G401.6 (cell line): ENCODE data around the gene SLC35F3.
"Not testable (repeated sequence)": the region's sequence is repeated elsewhere in the genome, so short reads cannot be mapped to it uniquely, and the experiment has no call there.

Source experiments
- FAIRE-seq: peaks from 2 replicates; lab custom pipeline; 2012; peaks lifted over from hg19 to GRCh38; lab: Jason Lieb, UNC

Gene SLC35F3

GRCh38 chr1:234226113-234226818 is 321.8 kb downstream of the SLC35F3 start:
- FAIRE-seq = no peak

- FAIRE-seq = no peak
Measured at GRCh38 chr1:234226819-234227165, 322.3 kb downstream of the SLC35F3 start.

GRCh38 chr1:234229581-234230387 is 325.3 kb downstream of the SLC35F3 start:
- FAIRE-seq = no peak

- FAIRE-seq = no peak
Measured at GRCh38 chr1:234230414-234230862, 326.0 kb downstream of the SLC35F3 start.

GRCh38 chr1:234231061-234231892 is 326.8 kb downstream of the SLC35F3 start:
- FAIRE-seq = no peak

- no peak for FAIRE-seq
Measured at GRCh38 chr1:234231893-234232276, 327.4 kb downstream of the SLC35F3 start.

- FAIRE-seq = no peak
Measured at GRCh38 chr1:234234199-234234598, 329.7 kb downstream of the SLC35F3 start.

GRCh38 chr1:234235434-234235881 is 331.0 kb downstream of the SLC35F3 start:
- no peak for FAIRE-seq

- FAIRE-seq = no peak
Measured at GRCh38 chr1:234237393-234237792, 332.9 kb downstream of the SLC35F3 start.

- FAIRE-seq = no peak
Measured at GRCh38 chr1:234238060-234238459, 333.6 kb downstream of the SLC35F3 start.

- FAIRE-seq = no peak
Measured at GRCh38 chr1:234239515-234239914, 335.0 kb downstream of the SLC35F3 start.

GRCh38 chr1:234239936-234240335 is 335.5 kb downstream of the SLC35F3 start:
- FAIRE-seq = no peak

GRCh38 chr1:234240680-234241079 is 336.2 kb downstream of the SLC35F3 start:
- no peak for FAIRE-seq

- no peak for FAIRE-seq
Measured at GRCh38 chr1:234241941-234242490, 337.5 kb downstream of the SLC35F3 start.

GRCh38 chr1:234243521-234244260 is 339.2 kb downstream of the SLC35F3 start:
- no peak for FAIRE-seq

- FAIRE-seq = no peak
Measured at GRCh38 chr1:234244482-234244881, 340.0 kb downstream of the SLC35F3 start.

GRCh38 chr1:234246638-234247116 is 342.2 kb downstream of the SLC35F3 start:
- no peak for FAIRE-seq

GRCh38 chr1:234247746-234248145 is 343.3 kb downstream of the SLC35F3 start:
- FAIRE-seq = not testable (repeated sequence)

GRCh38 chr1:234250747-234251146 is 346.3 kb downstream of the SLC35F3 start:
- FAIRE-seq = no peak

GRCh38 chr1:234253732-234254131 is 349.3 kb downstream of the SLC35F3 start:
- FAIRE-seq = no peak

GRCh38 chr1:234256359-234256758 is 351.9 kb downstream of the SLC35F3 start:
- FAIRE-seq = no peak
